Measurements from ENCODE around the gene ASIP. TPM values are rescaled to one million over a fixed set of nuclear protein-coding genes. Genes with fewer than 3 reads are reported as not detected.

Gene ASIP
- total and polyA plus RNA-seq, 2 of the 13 experiments (the other 11 are each of a cell fraction or from before 2014, with no cell fraction given) = not detected

- TF ChIP-seq NONO (IDR thresholded peaks at IDR 0.05) (no peak), NONO (CRISPR knock-in tag; conservative IDR thresholded peaks at IDR 0.05) (no peak), ZC3H4 (CRISPR knock-in tag; IDR thresholded peaks at IDR 0.05; ENCODE audit: borderline replicate concordance) (no peak), ZNF772 (CRISPR knock-in tag; IDR thresholded peaks at IDR 0.05) (0 out of 2 replicates have a peak, but pooled peaks have one; percentile 62), SMC3 (IDR thresholded peaks at IDR 0.05; ENCODE audit: low read length) (no peak), ZNF234 (CRISPR knock-in tag; conservative IDR thresholded peaks at IDR 0.05) (no peak), FOSL1 (CRISPR knock-in tag; IDR thresholded peaks at IDR 0.05; ENCODE audit: borderline replicate concordance) (no peak), PAX8 (CRISPR knock-in tag; IDR thresholded peaks at IDR 0.05; ENCODE audit: borderline replicate concordance) (no peak), NCOR1 (IDR thresholded peaks at IDR 0.05; ENCODE audit: borderline replicate concordance, low read length) (peak; percentile 79; the same call in 1 of the 2 replicates), ZBTB39 (CRISPR knock-in tag; IDR thresholded peaks at IDR 0.05) (no peak), GATAD2A (CRISPR knock-in tag; IDR thresholded peaks at IDR 0.05) (peak; percentile 66), CHCHD3 (CRISPR knock-in tag; IDR thresholded peaks at IDR 0.05) (no peak), TRIM24 (CRISPR knock-in tag; IDR thresholded peaks at IDR 0.05) (no peak), ZSCAN31 (CRISPR knock-in tag; IDR thresholded peaks at IDR 0.05; ENCODE audit: low read depth) (no peak), ISL2 (CRISPR knock-in tag; IDR thresholded peaks at IDR 0.05) (peak; percentile 41; the same call in 1 of the 2 replicates), ZNF598 (CRISPR knock-in tag; IDR thresholded peaks at IDR 0.05; ENCODE audit: borderline replicate concordance) (no peak), STAT5B (CRISPR knock-in tag; IDR thresholded peaks at IDR 0.05) (no peak), RNF2 (conservative IDR thresholded peaks at IDR 0.05; ENCODE audit: low read depth) (no peak), KIAA2018 (CRISPR knock-in tag; IDR thresholded peaks at IDR 0.05; ENCODE audit: borderline replicate concordance) (no peak), CHD4 (IDR thresholded peaks at IDR 0.05; ENCODE audit: borderline replicate concordance, low read length) (no peak), ZBTB20 (CRISPR knock-in tag; IDR thresholded peaks at IDR 0.05; ENCODE audit: borderline replicate concordance, low read depth) (peak; percentile 80; the same call in 1 of the 2 replicates), ZNF747 (CRISPR knock-in tag; IDR thresholded peaks at IDR 0.05; ENCODE audit: borderline replicate concordance) (peak; percentile 57; the same call in 1 of the 2 replicates)
These were observed 13.8 kb downstream of the ASIP start (continued) for GRCh38 chr20:34254979-34255378.

All from HepG2 (cell line).